Measurements from ENCODE around the gene SMO. TPM values are rescaled to one million over a fixed set of nuclear protein-coding genes. Genes with fewer than 3 reads are reported as not detected.
A peak's percentile ranks its signal among the peaks of the same experiment; 100 is the strongest.
"Not testable (repeated sequence)": the region's sequence is repeated elsewhere in the genome, so short reads cannot be mapped to it uniquely, and the experiment has no call there.

The SMO gene
- total RNA-seq, 1 experiment from 2014 or later = 40.3 TPM

- H3K4me3 ChIP-seq (ENCODE audit: low read depth, low read length, poor library complexity, severe bottlenecking); H3K27ac ChIP-seq (ENCODE audit: low read depth, low read length, poor library complexity, severe bottlenecking); H3K9me3 ChIP-seq (ENCODE audit: low read depth, low read length, poor library complexity, severe bottlenecking); H3K4me1 ChIP-seq (ENCODE audit: insufficient read depth, low read length, poor library complexity, severe bottlenecking); CTCF ChIA-PET; POLR2A ChIA-PET (ENCODE audit: low non-redundant PET); H3K36me3 ChIP-seq (ENCODE audit: insufficient read depth, low read length, poor library complexity, severe bottlenecking); BruUV-seq (replicated peaks); DNase-seq (ENCODE audit: low spot score); H3K27me3 ChIP-seq (replicated peaks; ENCODE audit: insufficient read depth, low read depth, low read length, poor library complexity): not testable (repeated sequence)
- intact Hi-C loops (cut with micrococcal nuclease; ENCODE audit: unreplicated experiment) = loop anchor here (10.0 kb wide), 1 partner anchor 618 kb away; no protein-coding TSS in a partner anchor
Observed at GRCh38 chr7:129216821-129217416, 28.5 kb downstream of the SMO start.

DNA sequence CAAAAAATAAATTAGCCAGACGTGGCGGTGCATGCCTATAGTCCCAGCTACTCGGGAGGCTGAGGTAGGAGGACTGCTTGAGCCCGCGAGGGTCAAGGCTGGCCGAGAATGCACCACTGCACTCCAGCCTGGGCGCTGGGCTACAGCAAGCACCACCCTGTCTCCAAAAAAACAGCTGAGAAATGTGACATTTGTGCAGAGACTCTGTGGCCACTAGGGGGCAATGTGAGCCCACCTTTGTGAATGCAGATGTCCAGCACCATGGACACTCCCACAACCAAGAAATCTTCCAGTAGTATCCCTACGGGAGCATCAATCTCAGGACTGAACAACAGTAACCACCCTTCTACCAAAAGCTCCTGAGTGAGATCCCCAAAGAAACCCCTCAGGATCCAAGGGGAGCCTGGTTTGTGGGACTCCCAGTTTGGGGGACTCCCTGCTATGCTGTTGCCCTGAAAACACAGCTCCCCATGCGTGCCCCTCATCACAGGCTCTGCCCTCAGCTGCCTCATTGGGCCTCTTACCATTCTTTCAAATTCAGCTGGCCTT is 30.2 kb downstream of the SMO start:
- H3K27me3 ChIP-seq (replicated peaks; ENCODE audit: insufficient read depth, low read depth, low read length, poor library complexity) = no peaks in the 10 kb centered on the region
- H3K36me3 ChIP-seq (ENCODE audit: insufficient read depth, low read length, poor library complexity, severe bottlenecking) = no peaks in the 10 kb centered on the region
- ChIA-PET POLR2A (ENCODE audit: low non-redundant PET) (interaction anchor here (0.8 kb wide), 1 partner anchor 152 kb away, joined by 5 read pairs; no protein-coding TSS in a partner anchor), CTCF (interaction anchor here (0.7 to 2.8 kb wide), 11 partner anchors 52 to 792 kb away, joined by 3 to 16 read pairs (median 5); no protein-coding TSS in a partner anchor)
- H3K9me3 ChIP-seq (ENCODE audit: low read depth, low read length, poor library complexity, severe bottlenecking) = no peaks in the 10 kb centered on the region
- TF ChIP-seq CTCF (conservative IDR thresholded peaks at IDR 0.05; ENCODE audit: low read depth, low read length) (peak; percentile 90), EZH2 (IDR thresholded peaks at IDR 0.05; ENCODE audit: borderline replicate concordance, low read depth, low read length, poor library complexity, severe bottlenecking) (no peak)
- H3K27ac ChIP-seq (ENCODE audit: low read depth, low read length, poor library complexity, severe bottlenecking) = no peak overlapping the region
- peaks cover 3% of the 10 kb centered on the region for H3K4me1 ChIP-seq (ENCODE audit: insufficient read depth, low read length, poor library complexity, severe bottlenecking)
- no TSS peak for BruUV-seq (replicated peaks)
- intact Hi-C loops (cut with micrococcal nuclease; ENCODE audit: unreplicated experiment) = loop anchor here (1.0 to 10.0 kb wide), 6 partner anchors 53 to 616 kb away; no protein-coding TSS in a partner anchor
- peak; percentile 91 for DNase-seq (ENCODE audit: low spot score)
- H3K4me3 ChIP-seq (ENCODE audit: low read depth, low read length, poor library complexity, severe bottlenecking) = no peak overlapping the region

GRCh38 chr7:129219166-129219565 is 30.7 kb downstream of the SMO start:
- not testable (repeated sequence) for H3K27me3 ChIP-seq (replicated peaks; ENCODE audit: insufficient read depth, low read depth, low read length, poor library complexity); DNase-seq (ENCODE audit: low spot score); H3K9me3 ChIP-seq (ENCODE audit: low read depth, low read length, poor library complexity, severe bottlenecking); H3K36me3 ChIP-seq (ENCODE audit: insufficient read depth, low read length, poor library complexity, severe bottlenecking); H3K4me3 ChIP-seq (ENCODE audit: low read depth, low read length, poor library complexity, severe bottlenecking); H3K27ac ChIP-seq (ENCODE audit: low read depth, low read length, poor library complexity, severe bottlenecking); BruUV-seq (replicated peaks); H3K4me1 ChIP-seq (ENCODE audit: insufficient read depth, low read length, poor library complexity, severe bottlenecking)
- ChIA-PET POLR2A (ENCODE audit: low non-redundant PET) (interaction anchor here (0.8 kb wide), 1 partner anchor 153 kb away, joined by 5 read pairs; no protein-coding TSS in a partner anchor), CTCF (interaction anchor here (0.9 to 2.8 kb wide), 9 partner anchors 51 to 792 kb away, joined by 3 to 16 read pairs (median 6); no protein-coding TSS in a partner anchor)
- intact Hi-C loops (cut with micrococcal nuclease; ENCODE audit: unreplicated experiment) = loop anchor here (2.0 to 10.0 kb wide), 3 partner anchors 158 to 616 kb away; no protein-coding TSS in a partner anchor

- ChIA-PET POLR2A (ENCODE audit: low non-redundant PET) (no interaction called here), CTCF (interaction anchor here (0.6 kb wide), 1 partner anchor 307 kb away, joined by 4 read pairs; no protein-coding TSS in a partner anchor)
- no TSS peak for BruUV-seq (replicated peaks)
- H3K9me3 ChIP-seq (ENCODE audit: low read depth, low read length, poor library complexity, severe bottlenecking) = no peaks in the 10 kb centered on the region
- no peak for TF ChIP-seq EZH2 (IDR thresholded peaks at IDR 0.05; ENCODE audit: borderline replicate concordance, low read depth, low read length, poor library complexity, severe bottlenecking)
- TF ChIP-seq CTCF (conservative IDR thresholded peaks at IDR 0.05; ENCODE audit: low read depth, low read length) = no peak
- H3K27ac ChIP-seq (ENCODE audit: low read depth, low read length, poor library complexity, severe bottlenecking) = no peak overlapping the region
- no peak for DNase-seq (ENCODE audit: low spot score)
- H3K4me1 ChIP-seq (ENCODE audit: insufficient read depth, low read length, poor library complexity, severe bottlenecking) = peaks cover 9% of the 10 kb centered on the region
- H3K27me3 ChIP-seq (replicated peaks; ENCODE audit: insufficient read depth, low read depth, low read length, poor library complexity) = no peaks in the 10 kb centered on the region
- H3K36me3 ChIP-seq (ENCODE audit: insufficient read depth, low read length, poor library complexity, severe bottlenecking) = no peaks in the 10 kb centered on the region
- H3K4me3 ChIP-seq (ENCODE audit: low read depth, low read length, poor library complexity, severe bottlenecking) = no peak overlapping the region
- intact Hi-C loops (cut with micrococcal nuclease; ENCODE audit: unreplicated experiment) = no loop called here
Observed at GRCh38 chr7:129222064-129222463, 33.6 kb downstream of the SMO start.

All from A673 (cell line).